ENCODE measurements around the gene GARIN5A.
"Not testable (repeated sequence)": the region's sequence is repeated elsewhere in the genome, so short reads cannot be mapped to it uniquely, and the experiment has no call there.

The GARIN5A gene

GRCh38 chr19:50461066-50461875 is 15.4 kb downstream of the GARIN5A start:
- DNase-seq, result peak in 2 of 4 experiments; percentile 9 to 12

- DNase-seq, result no peak
These were observed 16.4 kb downstream of the GARIN5A start for GRCh38 chr19:50460161-50460765.

- no peak for DNase-seq
These were observed 17.0 kb downstream of the GARIN5A start for GRCh38 chr19:50459638-50460037.

- DNase-seq, result no peak
These were observed 17.6 kb downstream of the GARIN5A start for GRCh38 chr19:50459067-50459456.

GRCh38 chr19:50458396-50459066 is 18.1 kb downstream of the GARIN5A start:
- DNase-seq, result no peak

- DNase-seq, result no peak
These were observed 19.3 kb downstream of the GARIN5A start for GRCh38 chr19:50457300-50457699.

- DNase-seq, result no peak
These were observed 20.7 kb downstream of the GARIN5A start for GRCh38 chr19:50455992-50456391.

- DNase-seq, result no peak
These were observed 23.4 kb downstream of the GARIN5A start for GRCh38 chr19:50453243-50453642.

- DNase-seq, result no peak
These were observed 25.5 kb downstream of the GARIN5A start for GRCh38 chr19:50451223-50451534.

GRCh38 chr19:50450369-50451222 is 26.1 kb downstream of the GARIN5A start:
- DNase-seq, result no peak

- DNase-seq, result no peak
These were observed 27.3 kb downstream of the GARIN5A start for GRCh38 chr19:50449236-50449899.

GRCh38 chr19:50447750-50448149 is 28.9 kb downstream of the GARIN5A start:
- no peak for DNase-seq

GRCh38 chr19:50447053-50447452 is 29.6 kb downstream of the GARIN5A start:
- no peak for DNase-seq

GRCh38 chr19:50444059-50444458 is 32.6 kb downstream of the GARIN5A start:
- DNase-seq, result no peak

- DNase-seq, result not testable (repeated sequence)
These were observed 37.5 kb downstream of the GARIN5A start for GRCh38 chr19:50439130-50439529.

GRCh38 chr19:50437862-50438449 is 38.7 kb downstream of the GARIN5A start:
- DNase-seq, result no peak

GRCh38 chr19:50435627-50436026 is 41.0 kb downstream of the GARIN5A start:
- no peak for DNase-seq

- no peak for DNase-seq
These were observed 41.4 kb downstream of the GARIN5A start for GRCh38 chr19:50435221-50435620.

GRCh38 chr19:50434525-50434924 is 42.1 kb downstream of the GARIN5A start:
- no peak for DNase-seq

GRCh38 chr19:50433201-50434180 is 43.2 kb downstream of the GARIN5A start:
- no peak for DNase-seq

Measured in activated naive CD4-positive, alpha-beta T cell (primary cell).